Pulmonary artery endothelial cell (primary cell): ENCODE measurements around the gene PCK1. TPM values are rescaled to one million over a fixed set of nuclear protein-coding genes. Genes with fewer than 3 reads are reported as not detected.

Source experiments
- DNase-seq: peaks from one replicate; pipeline ENCODE4 v3.0.0-alpha.2; 2011; ENCODE audit warnings: low read depth, low spot score
- total RNA-seq: library from RNA; depleted of rRNA; stranded (reverse); fragments of >200 nt; gene quantifications from 2 replicates; pipeline ENCODE4 v1.2.3, GENCODE V29; 2014

The PCK1 gene
- total RNA-seq, 1 donor from 2014 or later: not detected

DNA sequence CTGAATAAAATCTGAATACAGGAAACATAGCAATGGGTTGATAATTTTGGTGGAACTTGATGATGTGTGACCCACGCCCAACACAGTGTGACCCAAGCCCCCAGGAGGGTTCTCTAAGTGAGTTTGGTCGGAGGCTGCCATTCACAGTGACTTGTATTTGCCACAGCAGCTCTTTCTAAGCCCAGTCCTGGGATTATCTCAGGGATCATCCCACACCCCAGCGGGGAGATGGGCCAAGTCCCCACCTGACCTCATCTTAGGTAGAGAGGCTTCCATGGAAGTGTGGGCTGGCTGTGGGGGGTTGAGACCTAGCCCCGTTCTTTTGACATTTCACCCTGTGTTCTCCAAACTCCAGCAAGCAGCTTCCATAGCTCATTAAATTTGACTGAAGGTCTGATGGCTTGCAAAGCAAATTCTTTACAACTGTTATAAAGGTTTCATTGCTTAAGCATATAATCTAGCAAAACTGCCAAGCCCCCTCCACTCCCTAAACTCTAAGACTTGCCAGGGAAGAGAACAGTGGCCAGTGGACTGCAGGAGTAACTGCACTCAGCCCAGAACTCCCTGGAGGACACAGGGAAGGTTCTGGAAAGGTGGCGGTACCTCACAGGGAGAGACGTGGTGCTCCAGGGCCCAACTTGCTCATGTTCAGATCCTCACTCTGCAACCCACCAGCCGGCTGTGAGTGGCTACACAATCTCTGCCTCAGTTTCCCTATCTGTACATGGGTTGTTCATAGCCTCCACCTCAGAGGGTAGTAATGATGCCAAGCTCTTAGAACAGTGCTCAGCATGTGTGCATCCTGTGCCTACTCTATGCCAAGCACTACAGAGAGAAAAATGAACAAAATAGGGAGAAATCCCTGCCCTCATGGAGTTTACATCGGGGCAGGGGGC is 1.0 kb upstream of the PCK1 start:
- DNase-seq: no peak

DNA sequence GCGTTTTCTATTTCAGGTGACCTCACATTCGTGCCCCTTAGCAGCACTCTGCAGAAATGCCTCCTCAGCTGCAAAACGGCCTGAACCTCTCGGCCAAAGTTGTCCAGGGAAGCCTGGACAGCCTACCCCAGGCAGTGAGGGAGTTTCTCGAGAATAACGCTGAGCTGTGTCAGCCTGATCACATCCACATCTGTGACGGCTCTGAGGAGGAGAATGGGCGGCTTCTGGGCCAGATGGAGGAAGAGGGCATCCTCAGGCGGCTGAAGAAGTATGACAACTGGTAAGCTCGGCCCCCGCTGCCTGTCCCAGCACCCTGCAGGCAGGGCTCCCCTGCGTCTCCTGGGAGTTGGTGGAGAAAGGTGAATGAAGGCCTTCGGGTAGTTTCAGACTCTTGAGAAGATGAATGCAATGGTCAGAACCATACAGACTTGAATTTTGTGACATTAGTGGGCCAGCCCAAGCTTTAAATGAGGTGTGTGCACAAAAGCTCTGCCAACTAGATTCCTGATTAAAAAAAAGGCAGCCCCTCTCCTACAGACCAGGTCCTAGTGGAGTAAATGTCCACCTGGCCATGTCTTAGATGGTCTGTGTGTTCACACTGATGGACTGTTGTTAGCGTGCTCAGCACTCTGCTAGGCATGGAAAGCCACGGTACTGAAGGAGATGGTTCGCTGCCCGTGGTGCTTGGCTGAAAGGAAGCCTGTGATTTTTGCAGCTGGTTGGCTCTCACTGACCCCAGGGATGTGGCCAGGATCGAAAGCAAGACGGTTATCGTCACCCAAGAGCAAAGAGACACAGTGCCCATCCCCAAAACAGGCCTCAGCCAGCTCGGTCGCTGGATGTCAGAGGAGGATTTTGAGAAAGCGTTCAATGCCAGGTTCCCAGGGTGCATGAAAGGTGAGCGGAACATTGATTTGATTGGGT is 708 bp downstream of the PCK1 start:
- no peak for DNase-seq

DNA sequence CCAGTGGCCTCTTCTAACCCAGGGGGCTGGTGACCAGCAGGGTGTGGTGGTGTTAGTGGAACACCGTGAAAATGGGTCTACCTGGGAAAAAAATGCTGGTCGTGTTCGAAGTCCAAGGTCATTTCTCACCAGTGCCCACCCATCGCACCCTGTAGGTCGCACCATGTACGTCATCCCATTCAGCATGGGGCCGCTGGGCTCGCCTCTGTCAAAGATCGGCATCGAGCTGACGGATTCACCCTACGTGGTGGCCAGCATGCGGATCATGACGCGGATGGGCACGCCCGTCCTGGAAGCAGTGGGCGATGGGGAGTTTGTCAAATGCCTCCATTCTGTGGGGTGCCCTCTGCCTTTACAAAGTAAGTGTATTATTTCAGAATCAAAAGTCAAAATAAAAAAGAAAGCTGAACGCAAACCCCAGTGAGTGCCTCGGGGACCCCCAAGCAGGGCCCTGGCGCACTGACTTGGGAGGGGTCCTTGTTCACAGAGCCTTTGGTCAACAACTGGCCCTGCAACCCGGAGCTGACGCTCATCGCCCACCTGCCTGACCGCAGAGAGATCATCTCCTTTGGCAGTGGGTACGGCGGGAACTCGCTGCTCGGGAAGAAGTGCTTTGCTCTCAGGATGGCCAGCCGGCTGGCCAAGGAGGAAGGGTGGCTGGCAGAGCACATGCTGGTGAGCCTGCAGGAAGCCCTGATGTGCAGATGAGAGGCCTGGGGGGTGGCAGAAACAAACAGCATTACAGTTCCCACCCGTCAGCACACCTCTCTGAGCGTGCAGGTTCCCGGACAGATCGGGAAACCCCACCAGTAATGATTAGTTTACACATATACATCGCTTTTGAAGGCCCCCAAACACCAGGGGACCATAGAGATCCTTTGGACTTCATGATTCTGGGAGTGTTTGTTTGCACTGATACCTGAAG is 1.9 kb downstream of the PCK1 start:
- DNase-seq: no peak

DNA sequence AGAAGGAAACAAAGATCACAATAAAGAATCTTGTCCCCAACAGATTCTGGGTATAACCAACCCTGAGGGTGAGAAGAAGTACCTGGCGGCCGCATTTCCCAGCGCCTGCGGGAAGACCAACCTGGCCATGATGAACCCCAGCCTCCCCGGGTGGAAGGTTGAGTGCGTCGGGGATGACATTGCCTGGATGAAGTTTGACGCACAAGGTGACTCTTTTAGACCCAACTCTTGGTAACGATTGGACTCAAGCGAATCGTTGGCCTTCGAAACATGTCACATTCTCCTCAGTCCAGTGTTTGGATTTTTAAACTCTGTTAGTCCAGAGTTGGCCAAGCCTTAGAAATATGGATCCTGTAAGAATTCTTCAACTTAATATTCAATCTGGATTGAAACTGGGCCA is 2.6 kb downstream of the PCK1 start:
- DNase-seq: no peak

DNA sequence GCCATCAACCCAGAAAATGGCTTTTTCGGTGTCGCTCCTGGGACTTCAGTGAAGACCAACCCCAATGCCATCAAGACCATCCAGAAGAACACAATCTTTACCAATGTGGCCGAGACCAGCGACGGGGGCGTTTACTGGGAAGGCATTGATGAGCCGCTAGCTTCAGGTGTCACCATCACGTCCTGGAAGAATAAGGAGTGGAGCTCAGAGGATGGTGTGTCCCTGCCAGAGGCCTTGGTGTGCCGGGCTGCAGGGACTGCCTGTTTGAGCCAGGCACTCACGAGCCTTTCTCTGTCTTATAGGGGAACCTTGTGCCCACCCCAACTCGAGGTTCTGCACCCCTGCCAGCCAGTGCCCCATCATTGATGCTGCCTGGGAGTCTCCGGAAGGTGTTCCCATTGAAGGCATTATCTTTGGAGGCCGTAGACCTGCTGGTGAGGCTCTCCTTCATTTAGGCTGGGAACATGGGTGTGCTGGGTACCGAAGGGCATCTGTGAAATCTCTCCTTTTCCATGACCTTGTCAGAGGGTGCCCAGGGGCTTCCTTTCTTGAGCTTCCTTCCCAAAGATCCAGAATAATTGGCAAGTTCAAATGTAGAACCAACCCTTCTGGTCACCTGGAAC is 3.4 kb downstream of the PCK1 start:
- no peak for DNase-seq

DNA sequence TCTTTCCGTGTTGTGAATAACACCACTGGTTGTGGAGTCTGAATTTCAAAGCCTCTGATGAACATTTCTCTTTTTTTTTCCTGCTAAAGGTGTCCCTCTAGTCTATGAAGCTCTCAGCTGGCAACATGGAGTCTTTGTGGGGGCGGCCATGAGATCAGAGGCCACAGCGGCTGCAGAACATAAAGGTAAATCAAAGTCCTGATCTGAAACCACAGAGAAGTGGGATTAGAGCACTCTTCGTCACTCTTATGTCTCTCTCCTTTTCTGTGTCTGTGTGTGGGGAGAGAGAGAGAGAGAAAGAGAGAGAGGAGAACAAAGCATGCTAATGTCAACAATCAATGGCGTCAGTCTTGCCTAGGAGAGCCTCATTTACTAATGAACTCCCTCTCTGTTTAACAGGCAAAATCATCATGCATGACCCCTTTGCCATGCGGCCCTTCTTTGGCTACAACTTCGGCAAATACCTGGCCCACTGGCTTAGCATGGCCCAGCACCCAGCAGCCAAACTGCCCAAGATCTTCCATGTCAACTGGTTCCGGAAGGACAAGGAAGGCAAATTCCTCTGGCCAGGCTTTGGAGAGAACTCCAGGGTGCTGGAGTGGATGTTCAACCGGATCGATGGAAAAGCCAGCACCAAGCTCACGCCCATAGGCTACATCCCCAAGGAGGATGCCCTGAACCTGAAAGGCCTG is 4.2 kb downstream of the PCK1 start:
- DNase-seq: no peak

DNA sequence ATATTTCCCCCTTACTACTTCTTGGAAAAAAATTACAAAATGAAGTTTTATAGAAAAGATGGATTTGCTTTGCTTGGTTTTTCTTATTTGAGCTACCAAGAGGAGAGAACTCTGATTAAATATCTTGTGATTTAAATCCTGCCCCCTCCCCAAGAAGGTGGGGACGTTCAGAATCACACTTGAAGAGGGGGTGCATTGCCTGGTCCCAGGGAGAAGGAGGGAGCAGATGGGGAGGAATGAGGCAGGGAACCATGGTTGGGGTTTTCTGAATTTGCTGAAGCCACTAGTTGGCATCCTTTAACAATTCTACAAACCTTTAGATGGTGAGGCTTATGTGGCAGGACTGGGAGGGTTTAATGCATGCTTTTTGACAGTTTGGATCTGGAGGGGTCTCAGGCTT is 5.5 kb downstream of the PCK1 start:
- DNase-seq: no peak

DNA sequence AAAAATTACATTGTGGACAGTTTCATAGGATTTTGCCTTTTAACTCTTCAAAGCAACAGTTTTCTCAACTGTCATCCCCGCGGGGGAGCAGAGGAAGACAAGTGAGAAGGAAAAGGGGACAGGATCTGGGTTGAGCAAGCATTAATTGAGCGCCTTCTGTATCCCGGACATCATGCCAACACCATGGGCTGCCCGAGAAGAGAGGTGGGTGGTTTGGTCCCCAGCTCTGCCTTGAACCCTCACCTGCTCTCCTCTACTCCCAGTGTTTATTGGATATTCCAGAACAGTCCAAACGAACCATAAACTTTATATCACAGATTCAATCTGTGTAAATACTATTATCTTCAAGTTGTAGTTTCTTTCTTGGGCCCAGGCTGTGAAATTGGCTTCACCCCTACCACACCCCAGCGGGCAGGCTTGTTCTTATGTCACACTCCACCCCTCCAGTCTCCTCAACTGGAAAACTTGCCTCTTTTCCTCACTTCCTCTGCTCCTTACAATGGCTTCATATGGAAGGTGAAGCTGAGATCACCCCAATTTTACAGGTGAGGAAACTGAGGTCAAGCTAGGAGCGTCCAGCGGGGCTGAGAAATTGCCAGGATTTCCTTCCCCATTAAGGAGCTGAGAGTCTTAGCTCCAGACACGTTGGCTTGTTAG is 6.0 kb downstream of the PCK1 start:
- no peak for DNase-seq

DNA sequence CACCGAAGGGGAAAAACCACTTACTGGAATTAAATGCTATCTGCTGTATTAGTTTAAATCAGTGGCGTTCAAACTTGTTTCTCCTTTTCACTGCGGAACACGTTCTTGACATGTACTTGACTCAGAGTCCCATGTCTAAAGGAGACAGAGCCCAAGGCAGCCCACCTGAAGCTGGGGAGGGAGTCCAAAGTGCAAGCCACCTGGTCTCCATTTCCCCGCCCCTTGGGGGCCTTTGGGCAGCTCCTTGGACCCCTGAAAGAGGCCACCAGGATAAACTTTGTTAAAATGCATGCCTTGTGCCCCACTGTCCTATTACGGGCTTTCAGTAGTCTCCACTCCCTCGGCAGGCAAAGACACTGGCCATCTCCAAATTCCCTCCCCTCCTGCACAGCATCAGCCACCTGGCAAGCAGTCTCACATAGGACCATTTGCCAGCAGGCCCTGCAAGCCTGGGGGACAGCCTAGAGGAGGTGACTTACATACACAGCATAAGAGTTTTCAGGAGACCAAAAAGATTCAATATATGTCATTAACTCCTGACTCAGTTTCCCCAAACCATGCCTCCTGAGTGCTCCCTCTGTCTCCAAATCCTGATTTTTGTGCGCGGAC is 6.7 kb downstream of the PCK1 start:
- DNase-seq: no peak

DNA sequence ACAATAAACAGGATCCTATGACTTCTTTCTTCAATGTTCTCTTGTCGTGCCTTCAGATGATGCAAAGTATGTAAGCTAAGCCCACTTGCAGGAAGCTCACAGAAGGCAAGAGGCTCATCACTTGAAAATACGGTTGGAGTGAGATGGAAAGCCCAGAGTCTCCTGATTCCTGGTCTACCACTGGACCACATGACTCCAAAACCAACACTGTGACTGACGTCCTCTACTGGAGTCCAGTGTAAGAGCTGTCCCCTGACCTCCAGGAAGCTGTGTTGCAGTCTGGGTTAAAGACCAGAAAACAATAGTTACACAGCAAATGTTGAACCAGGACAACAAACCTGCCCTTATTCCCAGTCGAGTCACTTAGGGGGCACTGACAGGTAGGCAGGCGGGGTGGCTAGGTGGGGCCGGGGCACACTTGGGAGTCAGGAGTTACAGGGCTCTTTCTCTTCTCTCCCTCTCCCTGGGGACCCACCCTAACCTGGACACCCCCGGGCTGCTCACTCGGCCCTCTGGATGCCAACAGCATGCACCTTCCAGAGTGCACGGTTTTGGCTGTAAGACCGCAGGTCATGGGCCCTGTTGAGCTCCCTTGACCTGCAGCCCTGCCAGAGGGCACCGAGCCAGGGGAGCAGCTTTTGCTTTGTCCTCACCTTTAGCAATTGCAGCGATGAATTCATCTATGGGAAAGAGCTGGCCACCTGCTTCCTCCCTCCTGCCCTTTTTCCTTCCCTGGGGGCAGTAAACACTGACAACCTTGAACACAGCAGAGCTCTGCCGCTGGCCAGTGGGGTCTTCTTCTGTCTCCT is 7.4 kb downstream of the PCK1 start:
- DNase-seq: no peak

DNA sequence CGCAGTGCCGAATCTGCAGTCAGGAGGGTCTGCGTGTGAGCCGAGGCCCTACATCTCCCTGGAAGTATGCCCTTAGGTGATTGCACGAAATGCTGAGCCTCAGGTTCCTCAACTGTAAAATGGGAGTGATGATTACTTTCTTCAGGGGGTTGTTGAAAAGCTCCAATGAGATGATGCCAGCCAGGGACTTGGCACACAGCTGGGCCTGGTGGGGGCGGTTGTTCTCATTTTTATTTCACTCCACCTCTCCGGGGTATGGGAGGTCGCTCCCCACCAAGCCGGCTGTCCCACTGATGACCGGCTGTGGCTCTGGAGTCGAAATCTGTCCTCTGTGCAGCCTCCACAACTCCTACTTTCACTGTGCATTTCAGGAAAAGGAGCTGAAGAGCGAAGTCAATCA is 8.1 kb downstream of the PCK1 start:
- no peak for DNase-seq

DNA sequence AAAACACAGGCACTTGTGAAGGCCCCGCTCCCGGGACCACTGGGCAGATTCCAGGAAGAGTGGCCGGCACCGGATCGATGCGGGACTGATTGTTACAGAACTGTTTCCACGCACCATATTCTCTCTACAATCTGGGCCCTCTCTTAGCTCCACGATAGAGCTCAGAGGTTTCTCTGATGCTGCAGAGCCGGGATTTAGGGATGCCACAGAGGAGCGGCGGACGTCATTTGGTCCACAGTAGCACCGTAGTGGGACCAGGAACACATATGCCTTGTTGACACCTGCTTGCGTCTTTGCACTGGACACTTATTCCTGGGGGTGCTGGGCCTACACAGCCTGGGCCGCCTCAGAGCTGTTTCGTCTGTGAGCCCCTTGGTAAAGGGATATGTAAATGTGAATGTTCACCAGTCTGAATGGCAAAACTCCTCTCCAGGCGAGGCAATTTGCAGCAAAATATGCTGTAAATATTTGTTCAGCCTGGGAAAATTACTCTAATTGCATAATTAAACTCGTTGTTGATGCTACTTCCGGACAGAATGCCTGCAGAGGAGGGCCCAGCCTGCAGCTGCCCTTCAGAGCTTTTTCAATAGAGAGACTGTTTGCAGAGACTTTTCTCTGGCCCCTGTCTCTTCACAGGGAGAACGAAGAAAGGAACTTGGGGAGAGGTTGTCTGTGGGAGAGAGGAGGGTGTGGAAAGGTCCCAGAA is 9.4 kb downstream of the PCK1 start:
- DNase-seq: no peak

DNA sequence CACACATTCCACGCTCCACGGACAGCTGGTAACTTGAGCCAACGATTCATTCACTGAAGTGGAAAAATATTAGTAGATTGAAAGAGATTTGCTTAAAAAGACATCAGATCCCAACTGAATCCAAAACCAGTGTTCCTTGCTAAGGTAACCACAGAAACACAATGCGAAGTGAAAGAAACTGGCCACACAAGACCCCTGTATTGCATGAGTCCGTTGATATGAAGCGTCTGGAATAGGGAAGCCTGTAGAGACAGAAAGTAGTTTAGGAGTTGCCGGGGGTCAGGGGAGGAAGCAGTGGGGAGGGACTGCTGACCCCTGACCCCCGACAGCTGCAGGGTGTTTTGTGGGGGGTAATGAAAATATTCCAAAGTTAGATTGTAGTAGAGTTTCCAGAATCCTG is 10.0 kb downstream of the PCK1 start:
- DNase-seq: no peak

DNA sequence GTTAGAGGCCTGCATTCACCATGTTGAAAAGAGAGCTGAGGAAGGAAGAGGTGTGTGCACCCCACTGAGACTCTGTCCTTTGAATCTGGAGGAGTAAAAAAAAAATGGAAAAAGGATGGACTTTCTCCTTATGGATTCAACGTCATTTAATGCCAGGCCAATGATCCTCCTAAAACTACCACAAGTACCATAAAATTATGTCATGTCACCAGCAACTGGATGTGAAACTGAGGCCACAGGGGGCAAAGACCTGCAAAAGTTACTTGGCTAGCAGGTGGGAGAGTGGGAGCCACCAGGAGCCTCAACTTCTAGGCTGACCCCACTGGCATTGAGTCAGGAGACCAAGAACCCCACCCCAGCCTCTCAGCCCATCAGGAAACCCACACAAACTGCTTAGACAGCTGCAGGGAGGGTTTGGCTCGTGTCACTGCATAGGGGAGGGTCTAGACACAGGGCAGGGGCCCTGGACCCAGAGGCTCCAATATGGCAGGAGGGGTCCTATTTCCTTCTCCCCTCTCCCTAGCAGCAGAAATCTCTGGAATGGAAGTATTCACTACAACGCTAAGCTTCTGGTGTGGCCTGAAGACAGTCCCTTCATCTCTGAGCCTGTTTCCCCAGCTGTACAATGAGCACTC is 11.0 kb downstream of the PCK1 start:
- DNase-seq: no peak

DNA sequence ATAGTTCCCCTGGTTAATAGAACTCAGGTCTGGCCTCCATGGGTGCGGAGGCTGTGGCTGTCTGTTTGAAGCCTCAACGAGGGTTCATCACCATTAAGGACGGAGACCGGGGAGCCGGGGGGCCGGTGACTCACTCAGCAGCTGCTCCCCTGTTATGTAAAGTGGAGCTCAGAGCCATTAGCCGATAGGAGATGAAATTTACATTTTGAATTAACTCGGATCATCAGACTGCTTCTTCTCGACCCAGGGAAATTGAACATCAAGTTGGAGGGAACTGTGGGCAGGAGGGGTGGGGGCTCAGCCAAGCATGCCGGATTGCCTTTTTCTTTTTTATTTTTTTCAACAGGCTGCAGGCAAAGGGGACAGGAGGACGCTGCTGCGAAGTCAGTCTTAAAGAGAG is 12.3 kb downstream of the PCK1 start:
- DNase-seq: no peak

DNA sequence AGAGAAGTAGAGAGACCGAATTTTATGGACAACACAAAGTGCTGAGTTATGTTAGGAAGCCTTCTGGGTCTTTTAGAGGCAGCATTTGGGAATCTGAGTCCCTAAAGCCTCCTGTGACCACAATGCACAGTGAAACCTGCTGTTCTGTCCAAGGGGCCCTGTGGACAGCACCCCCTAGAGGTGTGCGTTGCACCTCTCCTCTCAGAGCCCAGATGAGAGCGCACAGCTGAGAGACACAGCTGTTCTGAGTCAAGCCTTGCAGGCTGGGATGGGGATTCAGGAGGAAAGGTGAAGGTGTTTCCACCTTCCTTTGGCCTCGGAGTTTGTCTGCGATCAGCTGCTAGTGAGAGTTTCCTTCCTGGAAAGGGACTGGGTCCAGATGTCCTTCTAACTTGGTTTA is 13.0 kb downstream of the PCK1 start:
- DNase-seq: no peak

DNA sequence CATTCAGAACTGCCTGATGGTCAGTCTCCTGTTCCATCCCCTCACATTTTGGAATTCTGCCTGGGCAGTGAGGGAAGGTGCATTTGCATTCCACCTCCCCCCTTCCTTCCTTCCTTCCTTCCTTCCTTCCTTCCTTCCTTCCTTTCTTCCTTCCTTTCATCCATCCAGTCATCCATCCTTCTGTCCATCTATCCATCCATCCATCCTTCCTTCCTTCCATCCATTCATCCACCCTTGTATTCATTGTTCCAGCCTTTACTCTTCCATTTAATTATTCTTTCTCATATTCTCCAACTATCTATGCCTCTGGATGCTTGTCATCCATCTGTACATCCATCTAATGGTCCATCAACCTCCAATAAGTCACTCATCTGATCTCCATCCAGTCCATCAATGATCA is 14.0 kb downstream of the PCK1 start:
- DNase-seq: no peak
